GM23338 (cell line): ENCODE data around the gene VRK3.
"Not testable (repeated sequence)": the region's sequence is repeated elsewhere in the genome, so short reads cannot be mapped to it uniquely, and the experiment has no call there.

Experiments
- CREB1 ChIP-seq: fragments of 250-450 bp; sonication (Bioruptor Pico); IDR thresholded peaks from 2 replicates; pipeline ENCODE4 v1.5.0; 2020; ENCODE audit warnings: low read depth, mild to moderate bottlenecking, moderate library complexity
- CTCF ChIP-seq, 2 experiments: fragments of 200-600 bp in 1 of 2; sonication (generic) in 1 of 2; conservative IDR thresholded peaks; 2 replicates each; pipeline versions ENCODE4 v1.5.1 to v1.6.1; 2016 to 2017; ENCODE audit warnings: antibody characterized with exemption in 2 of 2, low read depth in 2 of 2, mild to moderate bottlenecking in 2 of 2, moderate library complexity in 1 of 2
- ETS1 ChIP-seq: IDR thresholded peaks from 2 replicates; pipeline ENCODE4 v1.6.1; 2016; ENCODE audit warnings: antibody characterized with exemption
- EZH2 ChIP-seq: fragments of 200-600 bp; sonication (generic); IDR thresholded peaks from one replicate; pipeline ENCODE4 v1.8.0; 2017; ENCODE audit warnings: antibody characterized with exemption, mild to moderate bottlenecking, low read depth; ENCODE audit not compliant: unreplicated experiment
- EZH2phosphoT487 ChIP-seq: fragments of 200-600 bp; sonication (generic); IDR thresholded peaks from one replicate; pipeline ENCODE4 v1.8.1; 2018; ENCODE audit warnings: antibody characterized with exemption; ENCODE audit not compliant: unreplicated experiment
- JUNB ChIP-seq: IDR thresholded peaks from one replicate; pipeline ENCODE4 v1.6.1; 2016; ENCODE audit warnings: antibody characterized with exemption; ENCODE audit not compliant: unreplicated experiment
- NANOG ChIP-seq: IDR thresholded peaks from 2 replicates; pipeline ENCODE4 v1.6.1; 2016; ENCODE audit warnings: antibody characterized with exemption, borderline replicate concordance
- POLR2AphosphoS5 ChIP-seq: IDR thresholded peaks from 2 replicates; pipeline ENCODE4 v1.6.1; 2016; ENCODE audit warnings: antibody characterized with exemption, low read depth
- REST ChIP-seq: IDR thresholded peaks from one replicate; pipeline ENCODE4 v1.6.1; 2018; ENCODE audit warnings: antibody characterized with exemption; ENCODE audit not compliant: unreplicated experiment
- STAT1 ChIP-seq: IDR thresholded peaks from one replicate; pipeline ENCODE4 v1.6.1; 2016; ENCODE audit warnings: antibody characterized with exemption; ENCODE audit not compliant: unreplicated experiment
- ZNF114 ChIP-seq: fragments of 250-450 bp; sonication (Bioruptor Pico); IDR thresholded peaks from 2 replicates; pipeline ENCODE4 v1.5.0; 2020; ENCODE audit warnings: mild to moderate bottlenecking, moderate library complexity
- ZNF462 ChIP-seq: fragments of 250-450 bp; sonication (Bioruptor Pico); IDR thresholded peaks from 2 replicates; pipeline ENCODE4 v1.5.0; 2020; ENCODE audit warnings: mild to moderate bottlenecking, moderate library complexity

GRCh38 chr19:49944567-49944966, 80.6 kb downstream of the VRK3 start:
- not testable (repeated sequence) for TF ChIP-seq REST; EZH2; CREB1 (CRISPR knock-in tag); ETS1; CTCF (conservative IDR thresholded peaks at IDR 0.05; ENCODE audit: low read depth in 2 of 2); POLR2AphosphoS5; NANOG; ZNF114 (CRISPR knock-in tag); EZH2phosphoT487; ZNF462; JUNB; STAT1
